Hepatocyte (in vitro differentiated cells): Measurements from ENCODE around the gene PDK2. TPM values are rescaled to one million over a fixed set of nuclear protein-coding genes. Genes with fewer than 3 reads are reported as not detected.

Source experiments
- DNase-seq: peaks from one replicate; pipeline ENCODE4 v3.0.0-alpha.2; 2016; ENCODE audit warnings: low spot score
- H2AFZ ChIP-seq: fragments of 200-600 bp; sonication (generic); 2 replicates; pipeline ENCODE4 v1.6.0; 2016; ENCODE audit warnings: antibody characterized with exemption, mild to moderate bottlenecking
- H3K27ac ChIP-seq: fragments of 200-600 bp; sonication (generic); 2 replicates; pipeline ENCODE4 v1.5.1; 2016; ENCODE audit warnings: mild to moderate bottlenecking
- H3K27me3 ChIP-seq: fragments of 200-600 bp; sonication (generic); 2 replicates; pipeline ENCODE4 v1.6.1; 2016
- H3K36me3 ChIP-seq: fragments of 200-600 bp; sonication (generic); replicated peaks from 2 replicates; pipeline ENCODE4 v1.5.1; 2016; ENCODE audit warnings: low read depth; ENCODE audit not compliant: insufficient read depth
- H3K4me1 ChIP-seq: fragments of 200-600 bp; sonication (generic); 2 replicates; pipeline ENCODE4 v1.5.1; 2016; ENCODE audit warnings: mild to moderate bottlenecking, moderate library complexity; ENCODE audit not compliant: insufficient read depth
- H3K4me2 ChIP-seq: fragments of 200-600 bp; sonication (generic); 2 replicates; pipeline ENCODE4 v1.6.0; 2016
- H3K4me3 ChIP-seq: fragments of 200-600 bp; sonication (generic); 2 replicates; pipeline ENCODE4 v1.5.1; 2016; ENCODE audit warnings: mild to moderate bottlenecking
- H3K79me2 ChIP-seq: fragments of 200-600 bp; sonication (generic); 2 replicates; pipeline ENCODE4 v1.6.0; 2017; ENCODE audit warnings: mild to moderate bottlenecking
- H3K9me2 ChIP-seq: fragments of 200-600 bp; sonication (generic); replicated peaks from 2 replicates; pipeline ENCODE4 v1.6.0; 2017; ENCODE audit warnings: mild to moderate bottlenecking; ENCODE audit not compliant: insufficient read depth
- H3K9me3 ChIP-seq: fragments of 200-600 bp; sonication (generic); 2 replicates; pipeline ENCODE4 v1.5.1; 2016; ENCODE audit warnings: low read depth, mild to moderate bottlenecking
- H4K20me1 ChIP-seq: fragments of 200-600 bp; sonication (generic); 2 replicates; pipeline ENCODE4 v1.6.0; 2016; ENCODE audit warnings: mild to moderate bottlenecking; ENCODE audit not compliant: insufficient read depth, poor library complexity, severe bottlenecking
- CTCF ChIP-seq: fragments of 200-600 bp; sonication (generic); IDR thresholded peaks from 2 replicates; pipeline ENCODE4 v1.5.1; 2016; ENCODE audit warnings: antibody characterized with exemption, mild to moderate bottlenecking; ENCODE audit not compliant: poor library complexity
- EZH2 ChIP-seq: fragments of 200-600 bp; sonication (generic); IDR thresholded peaks from 2 replicates; pipeline ENCODE4 v1.6.1; 2016; ENCODE audit warnings: antibody characterized with exemption, mild to moderate bottlenecking, borderline replicate concordance
- EZH2phosphoT487 ChIP-seq: fragments of 200-600 bp; sonication (generic); IDR thresholded peaks from one replicate; pipeline ENCODE4 v1.6.1; 2018; ENCODE audit warnings: antibody characterized with exemption, mild to moderate bottlenecking, low read depth, moderate library complexity; ENCODE audit not compliant: unreplicated experiment, severe bottlenecking
- WGBS: methylation state at CpG from one replicate; pipeline ENCODE4 v1.1.6; 2016; ENCODE audit warnings: low lambda C conversion rate; ENCODE audit errors: missing lambda C conversion rate; 5-methylcytosine and 5-hydroxymethylcytosine counted together
- polyA plus RNA-seq: library from polyadenylated mRNA; unstranded; fragments of >200 nt; fragmentation: Nextera tagmentation; extraction: Ambion mirVana; gene quantifications from 2 replicates; pipeline ENCODE4 v1.2.1, GENCODE V29; 2016
- total RNA-seq: library from RNA; depleted of rRNA; stranded (reverse); fragments of >200 nt; gene quantifications from 2 replicates; pipeline ENCODE4 v1.2.3, GENCODE V29; 2014

The PDK2 gene
- total and polyA plus RNA-seq, 2 experiments from 2014 or later: 42.7 to 56.9 TPM

- Histone ChIP-seq H3K27me3 (no peaks in the 10 kb centered on the region), H4K20me1 (no peaks in the 10 kb centered on the region), H3K79me2 (no peaks in the 10 kb centered on the region), H2AFZ (peak overlapping the region; percentile 6), H3K4me1 (peaks cover 3% of the 10 kb centered on the region), H3K4me3 (no peak overlapping the region), H3K4me2 (peak overlapping the region; percentile 73), H3K9me3 (no peaks in the 10 kb centered on the region), H3K9me2 (no peaks in the 10 kb centered on the region), H3K27ac (no peak overlapping the region), H3K36me3 (no peaks in the 10 kb centered on the region)
- 6% methylated on average over 62 of the region's 64 CpGs for WGBS
- TF ChIP-seq EZH2phosphoT487 (no peak), EZH2 (no peak), CTCF (peak; percentile 61)
- DNase-seq: peak; percentile 92
Observed at GRCh38 chr17:50117202-50118051, 22.3 kb downstream of the PDK2 start.

- no peak for DNase-seq
Observed at GRCh38 chr17:50118076-50118827, 23.1 kb downstream of the PDK2 start.

GRCh38 chr17:50118828-50119218, 23.7 kb downstream of the PDK2 start:
- 93% methylated on average over 4 of the region's 4 CpGs for WGBS
- Histone ChIP-seq H3K4me2 (no peak overlapping the region), H3K27me3 (no peaks in the 10 kb centered on the region), H4K20me1 (no peaks in the 10 kb centered on the region), H3K4me1 (peaks cover 3% of the 10 kb centered on the region), H3K36me3 (no peaks in the 10 kb centered on the region), H3K27ac (no peak overlapping the region), H2AFZ (no peak overlapping the region), H3K4me3 (no peak overlapping the region), H3K9me3 (no peaks in the 10 kb centered on the region), H3K79me2 (no peaks in the 10 kb centered on the region), H3K9me2 (no peaks in the 10 kb centered on the region)
- TF ChIP-seq CTCF (no peak), EZH2phosphoT487 (no peak), EZH2 (no peak)
- DNase-seq: no peak

More at GRCh38 chr17:50118076-50118827, 23.1 kb downstream of the PDK2 start:
- Histone ChIP-seq H3K9me3 (no peaks in the 10 kb centered on the region), H3K27ac (no peak overlapping the region), H3K9me2 (no peaks in the 10 kb centered on the region), H3K27me3 (no peaks in the 10 kb centered on the region), H2AFZ (no peak overlapping the region), H4K20me1 (no peaks in the 10 kb centered on the region), H3K4me1 (peaks cover 3% of the 10 kb centered on the region), H3K4me2 (no peak overlapping the region), H3K36me3 (no peaks in the 10 kb centered on the region), H3K4me3 (no peak overlapping the region), H3K79me2 (no peaks in the 10 kb centered on the region)
- 88% methylated on average over 14 of the region's 23 CpGs for WGBS
- TF ChIP-seq EZH2phosphoT487 (no peak), CTCF (no peak), EZH2 (no peak)
